ENCODE data around the gene TMEM190.

GRCh38 chr19:55423225-55424005, 46.8 kb downstream of the TMEM190 start:
- TF ChIP-seq, protein P1, sequence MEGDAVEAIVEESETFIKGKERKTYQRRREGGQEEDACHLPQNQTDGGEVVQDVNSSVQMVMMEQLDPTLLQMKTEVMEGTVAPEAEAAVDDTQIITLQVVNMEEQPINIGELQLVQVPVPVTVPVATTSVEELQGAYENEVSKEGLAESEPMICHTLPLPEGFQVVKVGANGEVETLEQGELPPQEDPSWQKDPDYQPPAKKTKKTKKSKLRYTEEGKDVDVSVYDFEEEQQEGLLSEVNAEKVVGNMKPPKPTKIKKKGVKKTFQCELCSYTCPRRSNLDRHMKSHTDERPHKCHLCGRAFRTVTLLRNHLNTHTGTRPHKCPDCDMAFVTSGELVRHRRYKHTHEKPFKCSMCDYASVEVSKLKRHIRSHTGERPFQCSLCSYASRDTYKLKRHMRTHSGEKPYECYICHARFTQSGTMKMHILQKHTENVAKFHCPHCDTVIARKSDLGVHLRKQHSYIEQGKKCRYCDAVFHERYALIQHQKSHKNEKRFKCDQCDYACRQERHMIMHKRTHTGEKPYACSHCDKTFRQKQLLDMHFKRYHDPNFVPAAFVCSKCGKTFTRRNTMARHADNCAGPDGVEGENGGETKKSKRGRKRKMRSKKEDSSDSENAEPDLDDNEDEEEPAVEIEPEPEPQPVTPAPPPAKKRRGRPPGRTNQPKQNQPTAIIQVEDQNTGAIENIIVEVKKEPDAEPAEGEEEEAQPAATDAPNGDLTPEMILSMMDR (IDR thresholded peaks at IDR 0.05; ENCODE audit: poor library complexity): no peak
- no peak for TF ChIP-seq EZH2phosphoT487 (IDR thresholded peaks at IDR 0.05; ENCODE audit: low read depth, severe bottlenecking, unreplicated experiment)
- TF ChIP-seq EZH2 (IDR thresholded peaks at IDR 0.05; ENCODE audit: borderline replicate concordance): no peak

Data from hepatocyte (in vitro differentiated cells).